A549 treated with GW870086 at 1 μM for 4 hours (cell line): Measurements from ENCODE around the gene CPOX. TPM values are rescaled to one million over a fixed set of nuclear protein-coding genes. Genes with fewer than 3 reads are reported as not detected.

ENCODE experiments used
- total RNA-seq: library from RNA; stranded (reverse); fragments of 200-300 nt; extraction: Qiagen RNA extraction; gene quantifications from 5 replicates; pipeline ENCODE4 v1.2.3, GENCODE V29; 2022; ENCODE audit warnings: low read depth

CPOX gene
- 16.8 to 25.1 TPM (median 21.8 TPM) in 5 replicates for total RNA-seq

GRCh38 chr3:98593046-98593936, at the start of gene CPOX:
TSS of gene CPOX (minus strand) at chr3:98593611. CDS start at chr3:98593504, 107 bp downstream.

GRCh38 chr3:98531622-98532274, 61.7 kb downstream of the CPOX start, which contains the start of gene GPR15:
TSS of gene GPR15 (plus strand) at chr3:98531978. CDS start at chr3:98532034, 56 bp downstream.

Other genes starting within 250 kb of the CPOX start
- not detected in 5 replicates for gene OR5K4, start 239.8 kb downstream of the CPOX start, total RNA-seq
- gene OR5K3, start 202.9 kb downstream of the CPOX start, total RNA-seq, result not detected in 5 replicates
- gene OR5K1, start 130.4 kb downstream of the CPOX start, total RNA-seq, result not detected in 5 replicates
- not detected in 5 replicates for gene OR5K2, start 95.9 kb downstream of the CPOX start, total RNA-seq
- 46.0 to 68.6 TPM (median 61.1 TPM) in 5 replicates for gene CLDND1, start 70.7 kb downstream of the CPOX start, total RNA-seq
- gene GPR15, start 61.6 kb downstream of the CPOX start, total RNA-seq, result not detected in 5 replicates
- gene ST3GAL6, start 169.7 kb upstream of the CPOX start, total RNA-seq, result 0.50 to 1.1 TPM (median 0.81 TPM) in 5 replicates